Measurements from ENCODE around the gene CAPZB. TPM values are rescaled to one million over a fixed set of nuclear protein-coding genes. Genes with fewer than 3 reads are reported as not detected.

Gene CAPZB
- total RNA-seq, 6 experiments from 2014 or later = 565 to 646 (median 603) TPM

DNA sequence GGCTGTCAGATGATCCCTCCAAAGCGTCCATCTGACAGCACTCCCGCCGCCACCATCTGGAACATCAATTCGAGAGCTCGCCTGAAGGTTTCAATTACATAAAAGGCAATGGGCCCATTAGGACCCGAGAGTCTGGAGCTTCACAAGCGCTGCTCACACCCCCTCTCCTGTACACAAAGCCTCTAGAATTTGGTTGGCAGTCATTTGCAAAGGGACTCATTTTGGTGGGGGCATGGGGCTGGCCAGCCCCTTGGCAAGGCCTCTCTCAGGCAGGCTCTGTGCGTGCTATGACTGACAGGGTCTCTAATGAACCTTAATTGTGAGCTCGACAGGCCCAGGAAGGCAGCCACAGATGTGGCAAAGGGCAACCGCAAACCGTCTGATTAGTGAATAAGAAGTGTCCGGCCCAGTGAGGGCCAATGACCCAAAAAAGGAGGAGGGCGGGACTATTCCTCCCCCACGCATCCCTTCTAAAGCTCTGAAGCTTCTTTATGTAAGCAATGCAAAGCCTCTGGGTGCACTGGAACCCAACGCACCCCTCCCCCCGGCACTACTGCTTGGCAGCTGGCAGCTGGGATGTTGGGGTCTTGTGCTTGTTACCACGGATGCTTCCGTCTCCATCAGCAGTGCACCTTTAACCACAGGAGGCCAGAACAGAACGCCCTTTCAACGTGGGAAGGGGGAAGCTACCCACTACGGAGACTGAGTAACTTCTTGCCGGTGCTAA is 79.4 kb downstream of the CAPZB start:
- Mint-ChIP-seq H3K27ac (peak overlapping the region; percentile 42), H3K4me3 (peak overlapping the region; percentile 10; the same call in 1 of the 2 replicates)

DNA sequence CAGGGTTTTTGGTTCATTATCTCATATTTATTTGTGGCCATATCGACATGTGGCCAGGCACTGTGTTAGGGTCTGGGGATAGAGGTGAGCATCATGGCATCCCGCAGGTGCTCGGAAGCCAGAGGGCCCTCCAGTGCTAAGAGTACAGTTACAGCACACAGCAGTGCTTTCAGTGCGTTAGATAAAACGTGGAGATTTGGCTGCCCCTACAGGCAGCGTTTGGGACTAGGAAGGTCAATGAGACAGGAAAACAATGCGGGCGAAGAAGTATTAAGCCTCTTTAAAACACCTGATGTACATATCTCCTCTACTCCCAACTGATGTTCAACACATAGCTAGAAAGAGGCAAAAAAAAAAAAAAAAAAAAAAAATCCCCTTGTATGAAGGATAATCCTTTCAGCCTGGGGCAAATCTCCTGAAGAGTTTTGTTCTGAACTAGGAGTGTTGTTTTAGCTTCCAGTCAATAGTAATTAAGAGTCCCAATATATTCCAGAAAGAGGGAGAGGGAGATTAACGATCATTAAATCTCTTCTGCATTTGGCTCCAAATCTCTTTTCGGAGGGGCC is 80.1 kb downstream of the CAPZB start:
- Mint-ChIP-seq H3K36me3 (ENCODE audit: low read depth) (peaks cover 32% of the 10 kb centered on the region), H3K27me3 (ENCODE audit: insufficient read depth) (peaks cover 3% of the 10 kb centered on the region), H3K9me3 (no peaks in the 10 kb centered on the region), H3K4me1 (ENCODE audit: low read depth) (peaks cover 90% of the 10 kb centered on the region), H3K27ac (peak overlapping the region; percentile 44), H3K4me3 (no peak overlapping the region; the same call in 1 of the 2 replicates)
- TF ChIP-seq, protein P1, sequence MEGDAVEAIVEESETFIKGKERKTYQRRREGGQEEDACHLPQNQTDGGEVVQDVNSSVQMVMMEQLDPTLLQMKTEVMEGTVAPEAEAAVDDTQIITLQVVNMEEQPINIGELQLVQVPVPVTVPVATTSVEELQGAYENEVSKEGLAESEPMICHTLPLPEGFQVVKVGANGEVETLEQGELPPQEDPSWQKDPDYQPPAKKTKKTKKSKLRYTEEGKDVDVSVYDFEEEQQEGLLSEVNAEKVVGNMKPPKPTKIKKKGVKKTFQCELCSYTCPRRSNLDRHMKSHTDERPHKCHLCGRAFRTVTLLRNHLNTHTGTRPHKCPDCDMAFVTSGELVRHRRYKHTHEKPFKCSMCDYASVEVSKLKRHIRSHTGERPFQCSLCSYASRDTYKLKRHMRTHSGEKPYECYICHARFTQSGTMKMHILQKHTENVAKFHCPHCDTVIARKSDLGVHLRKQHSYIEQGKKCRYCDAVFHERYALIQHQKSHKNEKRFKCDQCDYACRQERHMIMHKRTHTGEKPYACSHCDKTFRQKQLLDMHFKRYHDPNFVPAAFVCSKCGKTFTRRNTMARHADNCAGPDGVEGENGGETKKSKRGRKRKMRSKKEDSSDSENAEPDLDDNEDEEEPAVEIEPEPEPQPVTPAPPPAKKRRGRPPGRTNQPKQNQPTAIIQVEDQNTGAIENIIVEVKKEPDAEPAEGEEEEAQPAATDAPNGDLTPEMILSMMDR (IDR thresholded peaks at IDR 0.05) = peak; percentile 31
- DNase-seq = no peak

More for the DNA sequence above, 79.4 kb downstream of the CAPZB start:
- peaks cover 25% of the 10 kb centered on the region for H3K36me3 Mint-ChIP-seq (ENCODE audit: low read depth)
- H3K27me3 Mint-ChIP-seq (ENCODE audit: insufficient read depth) = peaks cover 3% of the 10 kb centered on the region
- peaks cover 84% of the 10 kb centered on the region for H3K4me1 Mint-ChIP-seq (ENCODE audit: low read depth)
- TF ChIP-seq, protein P1 (IDR thresholded peaks at IDR 0.05) = no peak
- DNase-seq = peak; percentile 63
- H3K9me3 Mint-ChIP-seq = no peaks in the 10 kb centered on the region

DNA sequence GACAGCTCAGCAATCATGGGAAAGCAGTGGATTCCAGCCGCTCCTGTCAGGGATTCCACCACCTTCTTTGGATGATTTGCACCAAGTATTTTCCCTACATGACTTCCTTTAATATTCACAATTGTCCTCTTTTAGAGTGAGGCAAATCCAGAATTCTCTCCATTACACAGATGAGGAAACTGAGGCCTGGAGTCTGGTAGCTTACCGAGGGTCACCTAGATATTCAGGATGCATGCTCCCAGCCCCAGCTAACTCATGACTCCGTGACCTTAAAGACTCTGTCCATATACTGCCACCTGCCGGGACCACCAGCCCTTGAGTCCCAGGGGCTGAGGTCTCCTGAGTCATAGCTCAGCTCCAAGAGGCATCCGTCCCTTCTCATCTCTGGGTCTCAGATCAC is 80.6 kb downstream of the CAPZB start:
- Mint-ChIP-seq H3K4me3 (no peak overlapping the region), H3K27ac (peak overlapping the region; percentile 33; the same call in 1 of the 2 replicates), H3K4me1 (ENCODE audit: low read depth) (peaks cover 90% of the 10 kb centered on the region), H3K9me3 (no peaks in the 10 kb centered on the region), H3K27me3 (ENCODE audit: insufficient read depth) (peaks cover 3% of the 10 kb centered on the region), H3K36me3 (ENCODE audit: low read depth) (peaks cover 31% of the 10 kb centered on the region)
- TF ChIP-seq, protein P1 (IDR thresholded peaks at IDR 0.05) = no peak
- DNase-seq = no peak

DNA sequence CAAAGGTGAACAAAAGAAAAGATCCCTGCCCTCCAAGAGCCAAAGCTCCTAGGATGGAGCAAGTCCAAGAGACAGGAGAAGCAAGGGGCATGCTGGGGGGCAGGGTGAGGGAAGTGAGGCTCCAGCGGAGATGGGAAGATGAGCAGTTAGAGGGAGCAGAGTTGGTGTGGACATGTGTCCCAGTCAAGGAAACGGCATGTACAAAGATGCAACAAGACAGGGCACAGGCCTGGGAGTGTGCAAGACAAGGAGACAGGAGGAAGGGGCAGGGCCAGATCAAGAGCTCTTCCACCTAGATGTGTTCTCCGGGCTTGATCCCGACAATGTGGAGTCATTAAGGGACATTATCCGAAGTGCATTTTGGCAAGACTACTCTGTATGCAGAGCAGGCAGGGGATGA is 82.1 kb downstream of the CAPZB start:
- TF ChIP-seq, protein P1 (IDR thresholded peaks at IDR 0.05) = no peak
- no peak overlapping the region for H3K4me3 Mint-ChIP-seq
- no peak for DNase-seq
- no peaks in the 10 kb centered on the region for H3K9me3 Mint-ChIP-seq
- H3K36me3 Mint-ChIP-seq (ENCODE audit: low read depth) = peaks cover 35% of the 10 kb centered on the region
- peaks cover 93% of the 10 kb centered on the region for H3K4me1 Mint-ChIP-seq (ENCODE audit: low read depth)
- H3K27me3 Mint-ChIP-seq (ENCODE audit: insufficient read depth) = peaks cover 7% of the 10 kb centered on the region
- peak overlapping the region; percentile 2; the same call in 1 of the 2 replicates for H3K27ac Mint-ChIP-seq

DNA sequence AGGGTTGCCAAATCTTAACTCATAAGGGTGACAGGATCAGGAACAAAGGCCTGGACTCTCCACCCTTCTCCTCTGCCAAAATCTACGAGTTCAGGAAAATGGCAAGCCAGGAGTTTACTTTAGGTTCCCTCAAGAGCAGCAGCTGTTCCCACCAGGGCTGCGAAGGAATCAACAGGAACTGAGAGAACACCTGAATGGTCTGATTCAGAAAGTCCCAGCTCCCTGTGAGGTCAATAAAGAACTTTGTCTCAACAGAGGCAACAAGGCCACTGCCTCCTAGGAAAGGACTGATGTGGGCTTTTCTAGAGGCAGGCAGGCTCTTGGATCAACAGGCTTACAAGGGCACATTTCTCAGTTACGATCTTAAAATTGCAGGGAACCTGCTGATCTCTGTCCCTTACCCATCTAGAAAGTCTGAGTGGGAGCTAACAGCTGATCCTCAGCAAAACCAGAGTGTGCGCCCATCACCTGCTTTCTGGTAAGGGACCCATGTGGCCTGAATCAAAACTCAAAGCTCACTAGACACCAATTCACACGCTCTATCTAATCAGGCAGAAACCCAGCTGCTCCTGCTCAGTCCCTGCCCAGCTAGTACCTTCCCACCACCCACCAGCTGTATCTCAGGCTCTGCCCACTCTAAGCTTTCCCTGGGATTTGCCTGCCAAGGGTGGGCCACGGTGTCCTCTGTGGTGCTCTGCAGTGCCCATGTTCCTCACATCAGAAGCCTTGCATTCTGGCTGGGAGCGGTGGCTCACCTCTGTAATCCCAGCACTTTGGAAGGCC is 83.1 kb downstream of the CAPZB start:
- peaks cover 7% of the 10 kb centered on the region for H3K27me3 Mint-ChIP-seq (ENCODE audit: insufficient read depth)
- H3K4me1 Mint-ChIP-seq (ENCODE audit: low read depth) = peaks cover 94% of the 10 kb centered on the region
- no peaks in the 10 kb centered on the region for H3K9me3 Mint-ChIP-seq
- TF ChIP-seq, protein P1 (IDR thresholded peaks at IDR 0.05) = no peak
- peaks cover 45% of the 10 kb centered on the region for H3K36me3 Mint-ChIP-seq (ENCODE audit: low read depth)
- H3K4me3 Mint-ChIP-seq = no peak overlapping the region
- DNase-seq = no peak
- H3K27ac Mint-ChIP-seq = peak overlapping the region; percentile 31; the same call in 1 of the 2 replicates

Measured in HFFc6 (cell line).